Lung (tissue), 12 donors: ENCODE data around the gene ATP5MC3. TPM values are rescaled to one million over a fixed set of nuclear protein-coding genes. Genes with fewer than 3 reads are reported as not detected.
A peak's percentile ranks its signal among the peaks of the same experiment; 100 is the strongest.

Experiments
- ATAC-seq: fragments of 200-7000 bp; cut with Tn5 transposase; one replicate; pipeline ENCODE4 v1.9.1; 2020; ENCODE audit warnings: moderate number of reproducible peaks; ENCODE audit not compliant: insufficient read depth, low FRiP score
- DNase-seq, 3 donors: peaks; one replicate each; pipeline ENCODE4 v3.0.0-alpha.2; 2013 to 2017
- H3K27ac ChIP-seq, 2 donors: one replicate each; pipeline ENCODE4 v1.5.1; 2013; ENCODE audit warnings: mild to moderate bottlenecking in 2 of 2, moderate library complexity in 2 of 2, control low read depth in 1 of 2, inconsistent platforms in 1 of 2, low read depth in 1 of 2, low read length in 1 of 2
- H3K27me3 ChIP-seq, 3 donors: one replicate each; pipeline ENCODE4 v1.5.1; 2013; ENCODE audit warnings: low read length in 2 of 3; ENCODE audit not compliant: control insufficient read depth in 3 of 3, insufficient read depth in 3 of 3
- H3K36me3 ChIP-seq, 4 donors: one replicate each; pipeline ENCODE4 v1.5.1; 2013; ENCODE audit warnings: low read length in 4 of 4, mild to moderate bottlenecking in 1 of 4, moderate library complexity in 1 of 4; ENCODE audit not compliant: control insufficient read depth in 4 of 4, insufficient read depth in 4 of 4
- H3K4me1 ChIP-seq, 5 donors: one replicate each; pipeline ENCODE4 v1.5.1; 2013; ENCODE audit warnings: low read length in 5 of 5, mild to moderate bottlenecking in 2 of 5, moderate library complexity in 1 of 5; ENCODE audit not compliant: control insufficient read depth in 5 of 5, insufficient read depth in 5 of 5
- H3K4me3 ChIP-seq: one replicate; pipeline ENCODE4 v1.5.1; 2013; ENCODE audit warnings: mild to moderate bottlenecking, control low read depth, moderate library complexity
- H3K9ac ChIP-seq, 2 donors: one replicate each; pipeline ENCODE4 v1.5.1; 2013; ENCODE audit warnings: low read length in 2 of 2, control low read depth in 1 of 2; ENCODE audit not compliant: insufficient read depth in 1 of 2
- H3K9me3 ChIP-seq, 4 donors: one replicate each; pipeline ENCODE4 v1.5.1; 2013; ENCODE audit warnings: low read length in 3 of 4, mild to moderate bottlenecking in 1 of 4, moderate library complexity in 1 of 4; ENCODE audit not compliant: control insufficient read depth in 4 of 4, insufficient read depth in 3 of 4
- CTCF ChIP-seq: IDR thresholded peaks from 2 replicates; pipeline ENCODE4 v1.5.1; 2012; ENCODE audit warnings: mild to moderate bottlenecking; ENCODE audit errors: control extremely low read depth, extremely low read depth
- WGBS, 2 donors: extraction: QIAGEN DNeasy Blood & Tissue Kit; methylation state at CpG; one replicate each; pipeline ENCODE4 v1.1.7; 2013; 5-methylcytosine and 5-hydroxymethylcytosine counted together
- polyA plus RNA-seq, 2 donors: library from polyadenylated mRNA; stranded (reverse); fragments of 200-250 nt; gene quantifications; one replicate each; pipeline ENCODE4 v1.2.1, GENCODE V29; 2013
- total RNA-seq, 2 donors: library from RNA; depleted of rRNA in 1 of 2; stranded (reverse); fragments of >200 nt in 1 of 2; gene quantifications; one replicate each; pipeline ENCODE4 v1.2.1, GENCODE V29; 2014 to 2021
- donor health status: control.
- donor health status: control.
- donor health status: Bipolar disorder and iron deficiency.
- donor health status: healthy.
- donor health status: DM: yes; HTN: yes; CAD: no.

ATP5MC3 gene
- total and polyA plus RNA-seq, 4 donors, result 72.0 to 255 (median 177) TPM

DNA sequence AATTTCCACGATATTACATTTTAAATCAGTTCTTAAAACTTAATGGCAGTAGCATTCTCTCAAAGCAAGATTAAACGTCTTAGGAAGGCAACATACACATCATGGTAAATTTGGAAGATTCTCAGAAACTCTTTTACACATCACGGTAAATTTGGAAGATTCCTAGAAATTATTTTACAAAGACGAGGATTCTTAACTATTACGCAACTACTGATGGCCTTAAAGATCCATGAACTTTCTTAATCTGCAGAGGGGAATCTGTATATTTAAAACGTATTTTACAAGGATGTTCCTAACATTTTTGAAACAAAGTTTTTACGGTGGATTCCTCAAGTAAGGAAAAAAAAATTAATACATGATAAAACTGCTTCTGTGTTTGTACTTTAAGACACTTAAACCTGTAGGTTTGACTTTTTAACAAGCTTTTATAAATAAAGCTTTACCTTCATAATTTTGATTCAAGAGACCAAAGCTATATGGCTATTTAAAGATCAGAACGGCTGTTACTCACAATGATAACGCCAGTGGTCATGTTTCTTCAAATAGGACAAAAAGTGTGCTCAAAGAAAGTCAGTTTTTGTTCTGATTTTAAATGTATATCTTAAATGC lies 15.2 kb downstream of the ATP5MC3 start:
- Histone ChIP-seq H3K9me3 (no peaks in the 10 kb centered on the region), H3K36me3 (peaks cover 0 to 4% (median under 1%) of the 10 kb centered on the region in 4 donors), H3K9ac (peak overlapping the region; percentile 87 to 100), H3K4me1 (peaks cover 0 to 19% (median 3%) of the 10 kb centered on the region in 5 donors), H3K4me3 (no peak overlapping the region), H3K27ac (no peak overlapping the region), H3K27me3 (no peaks in the 10 kb centered on the region)
- WGBS, 2 donors, result 49 to 63% methylated on average over 9 of the region's 9 CpGs
- no peak for TF ChIP-seq CTCF
- peak in 2 of 3 donors; percentile 26 to 29 for DNase-seq
- no peak for ATAC-seq

- no peak overlapping the region for H3K27ac ChIP-seq
- no peaks in the 10 kb centered on the region for H3K27me3 ChIP-seq
Measured at GRCh38 chr2:175164235-175164634, 17.3 kb downstream of the ATP5MC3 start.

GRCh38 chr2:175158894-175159293 lies 22.6 kb downstream of the ATP5MC3 start:
- no peak overlapping the region for H3K4me3 ChIP-seq
- WGBS, 2 donors, result 87 to 97% methylated on average over 4 of the region's 4 CpGs
- no peaks in the 10 kb centered on the region for H3K27me3 ChIP-seq
- peaks cover 0 to 8% (median 0%) of the 10 kb centered on the region in 4 donors for H3K36me3 ChIP-seq
- DNase-seq (no peak), ATAC-seq (no peak)
- H3K4me1 ChIP-seq, result peaks cover 0 to 9% (median 0%) of the 10 kb centered on the region in 5 donors
- no peak overlapping the region for H3K27ac ChIP-seq
- H3K9ac ChIP-seq, result no peak overlapping the region
- no peak for TF ChIP-seq CTCF
- no peaks in the 10 kb centered on the region for H3K9me3 ChIP-seq

More at GRCh38 chr2:175164235-175164634, 17.3 kb downstream of the ATP5MC3 start:
- DNase-seq (no peak), ATAC-seq (no peak)
- no peaks in the 10 kb centered on the region for H3K9me3 ChIP-seq
- WGBS, 2 donors, result 95 to 98% methylated on average over 8 of the region's 8 CpGs
- H3K4me1 ChIP-seq, result peaks cover 0 to 19% (median 3%) of the 10 kb centered on the region in 5 donors
- peaks cover 0 to 4% (median 0%) of the 10 kb centered on the region in 4 donors for H3K36me3 ChIP-seq
- H3K9ac ChIP-seq, result no peak overlapping the region
- no peak for TF ChIP-seq CTCF
- H3K4me3 ChIP-seq, result no peak overlapping the region
